ENCODE measurements around the gene C2orf49. TPM values are rescaled to one million over a fixed set of nuclear protein-coding genes. Genes with fewer than 3 reads are reported as not detected.
A peak's percentile ranks its signal among the peaks of the same experiment; 100 is the strongest.

The C2orf49 gene
- polyA plus RNA-seq, 4 donors = 21.3 to 27.5 (median 24.4) TPM

DNA sequence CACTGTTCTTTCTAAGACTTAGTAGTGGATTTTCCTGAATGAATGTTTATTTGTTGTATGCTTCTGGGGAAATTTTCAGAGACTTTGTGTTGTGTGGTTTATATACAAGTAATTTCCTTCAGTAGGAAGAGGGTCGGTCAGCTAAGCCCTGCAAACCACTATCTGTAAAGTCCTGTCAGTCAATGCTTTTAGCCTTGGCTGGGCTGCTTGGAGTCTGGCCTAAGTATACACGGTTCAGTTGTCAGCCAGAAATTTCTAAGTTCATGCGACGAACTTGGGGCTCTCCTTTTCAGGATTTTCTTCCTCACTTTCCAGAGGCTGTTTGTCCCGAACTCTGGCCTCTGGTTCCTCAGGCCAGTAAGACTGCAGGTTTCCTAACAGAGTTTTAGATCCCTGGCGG lies 21.3 kb downstream of the C2orf49 start:
- no peak for DNase-seq (ENCODE audit: low read depth in 4 of 4, low spot score in 2 of 4)

DNA sequence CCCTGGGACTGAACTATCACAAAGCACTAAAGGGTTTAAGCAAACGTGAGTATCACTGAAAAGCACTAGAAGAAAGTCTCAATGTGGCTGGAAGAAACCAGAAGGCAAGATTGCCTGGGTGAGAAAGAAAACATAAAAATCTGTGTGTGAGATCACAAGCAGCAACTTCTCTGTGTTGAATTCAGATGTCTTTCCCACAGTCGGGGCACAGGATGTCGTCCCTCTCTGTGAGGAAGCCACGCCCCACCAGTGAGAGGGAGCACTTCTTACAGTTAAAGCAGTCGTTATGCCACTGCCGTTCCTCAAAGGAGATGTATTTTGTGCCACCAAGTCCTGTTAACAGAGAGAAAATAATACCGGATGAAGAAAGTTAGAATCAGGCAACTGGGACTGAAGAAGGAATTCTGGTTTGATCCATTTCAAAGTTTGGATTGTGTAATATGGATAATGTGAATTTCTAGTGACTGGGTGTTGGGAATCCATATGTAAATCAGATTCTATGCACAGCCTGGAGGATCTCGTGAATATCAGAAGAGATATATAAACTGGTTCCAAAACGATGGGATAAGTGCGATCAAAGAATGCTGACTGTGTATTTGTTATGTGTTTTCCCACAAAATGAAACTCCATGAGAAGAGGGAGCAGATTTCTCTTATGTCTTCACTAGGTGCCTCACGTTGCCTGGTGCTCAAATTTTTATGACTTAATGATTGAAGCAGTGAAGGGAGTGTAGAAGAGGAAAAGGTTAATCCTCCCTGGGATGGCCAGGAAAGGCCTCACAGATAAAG lies 24.0 kb downstream of the C2orf49 start:
- no peak for DNase-seq (ENCODE audit: low read depth in 4 of 4, low spot score in 2 of 4)

DNA sequence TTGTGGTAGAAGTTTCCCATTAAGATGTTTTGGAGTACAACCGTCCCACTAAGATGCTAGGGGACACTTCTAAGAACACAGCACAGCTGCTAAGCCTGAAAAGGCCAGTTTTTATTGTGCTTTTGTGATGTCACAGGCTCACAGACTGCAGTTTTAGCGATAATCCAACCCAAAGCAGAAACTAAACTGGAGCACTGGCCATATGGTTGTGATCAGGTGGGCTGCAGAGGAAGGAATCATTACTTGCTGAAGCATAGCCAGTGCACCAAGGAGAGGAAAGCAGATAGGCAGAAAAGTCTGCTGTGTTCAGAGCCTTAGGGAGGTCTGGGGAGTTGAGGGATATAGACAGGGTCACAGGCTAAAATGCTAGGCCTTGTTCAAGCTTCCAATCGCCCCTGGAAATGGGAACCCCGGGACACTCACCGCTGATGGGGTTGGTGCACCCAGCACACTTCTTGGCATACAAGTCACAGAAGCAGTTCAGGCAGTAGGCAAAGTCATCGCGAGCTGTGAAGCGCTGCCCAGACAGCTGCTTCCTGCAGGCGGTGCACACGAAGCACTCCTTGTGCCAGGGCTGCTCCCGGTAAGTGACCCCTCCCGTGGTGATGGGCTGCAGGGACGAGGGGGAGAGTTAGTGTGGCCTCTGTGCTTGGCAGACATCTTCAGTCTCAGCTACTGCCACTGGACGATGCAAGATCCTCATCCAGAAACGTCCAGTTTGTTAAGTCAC lies 25.7 kb downstream of the C2orf49 start:
- DNase-seq (ENCODE audit: low read depth in 4 of 4, low spot score in 2 of 4) = no peak

DNA sequence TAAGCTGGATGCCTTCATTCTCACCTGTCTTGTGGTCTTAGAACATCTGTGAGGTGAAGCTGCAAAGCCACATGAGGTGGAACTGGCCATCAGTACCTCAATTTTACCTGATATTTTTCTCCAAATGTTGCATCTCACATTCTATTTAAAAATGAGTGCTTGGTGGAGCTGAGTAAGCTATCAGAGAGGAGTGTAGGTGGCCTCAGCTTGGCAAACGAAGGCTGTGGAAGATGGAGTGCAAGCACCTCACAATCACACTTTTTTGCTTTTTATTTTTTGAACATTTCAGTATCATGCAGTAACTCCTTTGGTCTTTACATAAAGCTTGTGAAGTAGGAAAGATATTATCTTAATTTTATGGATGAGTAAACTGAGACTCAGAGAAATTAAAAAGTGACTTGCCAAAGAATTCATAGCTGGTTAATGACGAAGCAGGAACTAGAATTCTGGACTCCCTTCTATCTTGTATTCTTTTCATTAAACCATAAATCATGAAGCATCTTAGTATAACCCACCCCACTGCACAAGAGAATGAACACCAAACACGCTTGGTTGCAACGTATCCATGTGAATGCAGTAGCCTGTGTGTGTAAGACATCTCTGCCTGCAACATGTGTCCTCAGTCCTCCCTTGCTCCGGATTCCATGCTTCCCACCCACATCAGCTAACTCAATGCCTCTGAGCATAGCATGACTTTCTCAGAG lies 27.2 kb downstream of the C2orf49 start:
- DNase-seq (ENCODE audit: low read depth in 4 of 4, low spot score in 2 of 4) = no peak

DNA sequence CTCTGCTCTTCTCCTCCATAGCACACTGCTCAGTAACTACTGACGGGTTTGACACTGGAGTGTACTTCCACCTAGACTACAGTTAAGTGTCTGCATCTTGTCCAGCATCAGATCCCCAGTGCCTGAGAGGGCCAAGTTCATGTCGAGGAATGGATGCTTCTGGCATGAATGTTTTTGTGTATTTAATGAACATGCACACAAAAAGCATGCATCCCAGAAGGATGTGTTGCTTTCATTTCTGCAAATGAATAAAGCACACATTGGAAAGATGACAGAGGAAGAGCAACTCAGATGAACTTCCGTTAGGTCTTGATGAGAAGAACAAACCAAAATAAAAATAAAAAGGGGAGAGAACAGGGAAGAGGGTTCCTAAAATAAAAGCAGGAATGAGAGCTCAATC lies 27.9 kb downstream of the C2orf49 start:
- DNase-seq (ENCODE audit: low read depth in 4 of 4, low spot score in 2 of 4) = no peak

DNA sequence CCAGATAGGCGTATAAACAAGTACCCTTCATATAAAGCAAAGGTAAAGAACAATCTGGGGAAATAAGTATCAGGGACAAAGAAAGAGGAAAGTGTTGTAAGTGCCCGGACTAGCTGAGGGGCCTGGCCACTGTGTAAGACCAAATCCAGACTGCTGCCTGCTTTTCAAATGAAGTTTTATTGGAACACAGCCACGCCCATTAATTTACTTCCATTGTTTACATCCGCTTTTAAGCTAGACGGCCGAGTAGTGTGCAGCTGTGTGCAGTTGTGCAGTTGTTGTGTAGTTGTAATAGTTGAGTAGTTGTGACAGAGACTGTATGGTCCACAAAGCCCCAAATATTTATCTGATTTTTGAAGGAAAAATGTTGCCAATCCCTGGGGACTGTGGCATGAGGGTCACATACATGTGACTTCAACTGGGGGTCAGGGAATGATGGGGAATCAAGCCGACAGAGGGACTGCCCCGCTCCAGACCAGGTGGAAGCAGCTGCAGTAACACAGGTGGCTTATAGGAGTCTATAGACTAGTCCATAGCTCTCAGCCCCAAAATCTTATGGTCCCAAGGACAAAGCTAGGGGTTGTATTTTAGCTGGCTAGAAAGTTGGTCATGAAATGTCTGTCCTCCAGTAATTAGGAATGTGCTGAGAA lies 31.5 kb downstream of the C2orf49 start:
- no peak for DNase-seq (ENCODE audit: low read depth in 4 of 4, low spot score in 2 of 4)

DNA sequence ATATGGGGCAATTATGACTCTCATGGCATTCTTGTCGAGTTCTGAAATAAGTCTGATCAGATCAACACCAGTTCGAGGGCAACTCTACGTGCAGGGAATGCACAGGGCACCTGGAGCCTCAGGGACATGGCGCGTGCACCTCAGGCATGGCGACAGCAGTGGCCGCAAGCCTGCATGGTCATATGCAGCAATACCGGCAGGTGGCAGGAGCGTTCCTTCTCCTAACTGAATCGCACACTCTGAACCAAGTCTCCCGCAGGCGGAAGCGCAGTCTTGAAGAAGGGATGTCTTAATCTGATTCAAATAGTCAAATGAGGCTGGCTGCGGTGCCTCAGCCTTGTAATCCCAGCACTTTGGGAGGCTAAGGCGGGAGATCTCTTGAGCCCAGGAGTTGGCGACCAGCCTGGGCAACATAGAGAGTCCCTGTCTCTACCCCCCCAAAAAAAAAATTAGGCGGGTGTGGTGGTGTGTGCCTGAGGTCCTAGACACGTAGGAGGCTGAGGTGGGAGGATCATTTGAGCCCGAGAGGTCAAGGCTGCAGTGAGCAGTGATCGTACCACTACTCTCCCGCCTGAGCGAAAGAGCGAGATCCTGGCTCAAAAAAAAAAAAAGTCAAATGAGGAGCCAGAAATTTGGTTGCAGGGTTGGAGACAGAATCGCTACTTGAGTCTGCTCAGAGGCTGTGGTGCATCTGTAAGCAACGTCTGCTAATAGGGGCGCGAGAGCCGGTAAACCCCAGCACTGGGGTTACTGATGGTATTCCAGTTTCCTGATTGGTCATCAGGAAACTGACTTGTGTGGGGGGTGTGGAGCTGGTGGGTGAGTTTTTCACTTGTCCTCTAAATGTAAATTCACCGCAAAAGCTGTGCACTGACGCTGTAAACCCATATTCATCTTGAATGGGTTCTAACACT lies 32.7 kb downstream of the C2orf49 start:
- DNase-seq (ENCODE audit: low read depth in 4 of 4, low spot score in 2 of 4) = peak in 3 of 4 donors; percentile 36 to 73 (median 67)

DNA sequence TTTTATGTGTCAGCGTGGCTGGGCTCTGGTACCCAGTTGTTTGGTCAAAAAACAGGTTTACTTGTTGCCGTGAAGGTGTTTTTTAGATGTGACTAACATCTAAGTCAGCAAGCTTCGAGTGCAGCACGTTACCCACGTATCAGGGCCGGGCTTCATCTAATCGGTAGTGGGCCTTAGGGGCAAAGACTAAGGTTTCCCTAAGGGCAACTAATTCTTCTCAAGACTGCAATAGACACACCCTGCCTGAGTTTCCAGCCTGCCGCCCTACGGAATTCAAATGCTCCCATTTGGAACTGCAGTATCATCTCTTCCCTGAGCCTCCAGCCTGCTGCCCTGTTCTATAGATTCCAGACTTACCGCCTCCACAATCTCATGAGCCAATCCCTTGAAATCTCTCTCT lies 33.8 kb downstream of the C2orf49 start:
- DNase-seq (ENCODE audit: low read depth in 4 of 4, low spot score in 2 of 4) = no peak

DNA sequence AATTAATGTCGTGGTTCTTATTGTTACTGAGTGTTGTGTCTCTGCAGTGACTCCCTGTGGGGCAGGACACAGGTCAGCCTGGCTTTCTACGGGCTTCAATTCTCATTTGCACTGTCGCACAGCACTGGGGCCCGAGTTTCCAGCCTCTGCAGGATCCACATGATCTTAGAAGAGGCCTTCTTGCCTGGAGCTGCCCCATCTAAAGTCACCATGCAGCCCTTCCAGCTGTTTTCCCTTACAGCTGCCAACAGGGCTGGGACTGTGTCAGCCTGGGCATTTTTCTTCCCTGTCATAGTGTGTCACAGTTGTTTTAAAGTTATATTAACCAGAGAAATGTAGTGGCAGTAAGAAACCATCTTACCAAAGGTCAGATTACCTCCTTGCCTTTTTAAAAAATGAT lies 34.5 kb downstream of the C2orf49 start:
- no peak for DNase-seq (ENCODE audit: low read depth in 4 of 4, low spot score in 2 of 4)

DNA sequence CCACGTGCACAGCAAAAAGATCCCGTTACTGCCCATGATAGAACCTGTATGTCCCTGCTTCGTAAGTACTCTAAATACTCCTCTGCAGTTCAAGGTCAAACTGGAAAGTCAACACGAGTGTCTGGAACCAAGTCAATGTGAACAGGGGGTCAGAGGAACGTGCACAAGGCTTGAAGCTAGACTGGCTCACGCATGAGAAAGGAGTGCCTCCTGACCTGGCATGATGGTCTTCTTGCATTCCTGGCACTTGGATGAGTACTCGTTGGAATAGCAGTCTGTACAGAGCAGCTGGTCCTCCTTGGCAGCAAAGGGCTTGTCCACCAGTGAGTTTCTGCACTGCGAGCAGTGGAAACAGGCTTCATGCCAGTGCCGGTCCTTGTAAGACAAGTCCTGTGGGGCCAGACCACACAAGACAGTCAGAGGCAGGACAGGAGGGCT lies 36.0 kb downstream of the C2orf49 start:
- DNase-seq (ENCODE audit: low read depth in 4 of 4, low spot score in 2 of 4) = no peak

DNA sequence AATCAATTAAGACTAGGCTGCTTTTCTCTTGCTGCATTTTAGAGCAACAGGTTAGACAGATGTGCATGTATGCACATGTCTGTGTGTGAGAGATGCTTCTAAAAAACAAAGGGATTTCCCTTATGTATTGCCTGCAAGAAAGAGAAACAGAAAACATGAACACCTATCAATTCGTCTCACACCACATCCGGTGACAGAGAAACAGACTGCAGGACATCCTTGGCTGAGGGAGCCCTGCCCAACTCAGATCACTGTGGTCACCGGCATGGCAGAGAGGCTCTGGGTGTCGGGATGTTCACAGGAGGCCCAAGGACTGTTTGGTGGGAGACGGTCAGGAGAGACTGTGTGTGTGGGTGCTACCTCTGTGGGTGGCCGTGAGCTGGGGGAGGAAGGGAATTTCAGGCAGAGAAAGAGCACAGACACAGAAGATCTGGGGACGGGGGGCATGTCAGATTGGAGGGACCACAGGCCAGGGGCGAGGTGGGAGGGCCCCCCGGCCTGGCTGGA lies 36.6 kb downstream of the C2orf49 start:
- no peak for DNase-seq (ENCODE audit: low read depth in 4 of 4, low spot score in 2 of 4)

DNA sequence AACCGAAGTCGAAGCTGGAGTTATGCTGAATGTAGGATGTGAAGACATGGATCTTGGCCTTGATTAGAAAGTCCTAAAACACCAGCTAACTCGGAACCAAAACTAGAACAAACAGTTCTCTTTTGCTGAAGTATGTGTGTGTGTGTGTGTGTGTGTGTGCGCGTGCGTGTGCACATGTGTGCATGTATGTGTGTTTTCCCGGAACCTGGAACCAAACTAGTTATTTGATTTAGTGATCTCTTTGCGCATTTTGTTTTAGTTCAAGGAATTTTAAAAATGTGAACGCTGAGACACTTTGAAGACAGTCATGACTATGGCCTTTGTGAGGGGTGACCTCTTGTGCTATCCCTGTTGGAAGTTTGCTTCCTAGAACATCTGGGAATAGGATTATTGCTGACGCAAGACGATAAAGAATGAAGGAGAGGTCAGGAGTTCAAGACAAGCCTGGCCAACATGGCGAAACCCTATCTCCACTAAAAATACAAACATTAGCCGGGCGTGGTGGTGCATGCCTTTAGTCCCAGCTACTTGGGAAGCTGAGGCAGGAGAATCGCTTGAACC lies 37.7 kb downstream of the C2orf49 start:
- DNase-seq (ENCODE audit: low read depth in 4 of 4, low spot score in 2 of 4) = no peak

DNA sequence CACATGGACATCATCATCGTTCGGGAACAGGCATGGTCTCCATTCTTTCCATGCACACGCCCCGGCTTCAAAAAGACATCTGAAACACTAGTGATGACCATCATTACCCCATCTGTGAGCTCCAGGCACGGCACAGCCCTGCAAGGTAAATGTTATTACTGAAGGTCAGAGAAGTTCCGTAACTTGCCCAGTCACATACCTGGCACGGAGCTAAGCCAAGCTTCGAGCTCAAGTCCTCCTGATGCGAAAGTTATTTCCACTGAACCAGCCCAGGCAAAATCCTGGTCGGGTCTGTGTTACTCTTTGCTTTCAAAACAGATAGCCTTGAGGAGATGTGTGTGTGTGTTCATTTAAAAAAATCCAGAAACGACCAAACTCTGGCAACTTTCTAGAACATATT lies 38.7 kb downstream of the C2orf49 start:
- no peak for DNase-seq (ENCODE audit: low read depth in 4 of 4, low spot score in 2 of 4)

DNA sequence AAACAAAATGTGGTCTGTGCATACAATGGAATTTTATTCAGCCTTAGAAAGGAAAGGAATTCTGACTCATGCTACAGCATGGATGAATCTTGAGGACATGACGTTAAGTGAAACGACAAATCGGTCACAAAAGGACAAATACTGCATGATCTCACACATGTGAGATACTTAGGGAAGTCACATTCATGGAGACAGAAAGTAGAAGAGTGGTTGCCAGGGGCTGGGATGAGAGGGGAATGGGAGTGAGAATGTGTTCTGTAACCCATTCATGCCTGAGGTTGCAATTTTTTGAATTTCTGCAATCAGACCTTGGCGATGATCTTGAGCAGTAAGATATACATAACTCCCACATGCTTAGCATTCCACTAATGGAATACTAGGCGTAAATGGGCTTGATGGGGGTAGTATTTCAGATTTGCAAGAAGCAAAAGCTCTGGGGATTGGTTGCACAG lies 39.5 kb downstream of the C2orf49 start:
- DNase-seq (ENCODE audit: low read depth in 4 of 4, low spot score in 2 of 4) = no peak

DNA sequence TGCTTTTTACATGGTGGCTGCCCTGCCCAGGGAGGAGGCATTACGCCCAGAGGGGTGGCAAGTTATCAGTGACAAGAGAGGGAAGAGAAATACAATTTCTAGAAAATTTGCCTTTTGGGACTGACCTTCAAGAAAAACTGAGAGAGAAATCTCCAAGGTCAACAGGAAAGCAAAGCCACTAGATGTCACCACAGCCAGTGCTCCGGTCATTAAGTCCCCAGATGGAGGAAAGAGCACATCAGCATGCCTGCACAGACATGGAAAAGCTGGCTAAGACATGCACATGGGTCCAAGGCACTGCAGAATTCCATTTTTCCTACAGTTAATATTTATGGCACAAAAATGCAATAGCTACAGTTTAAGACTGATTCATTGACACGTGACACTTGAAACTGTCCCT lies 40.5 kb downstream of the C2orf49 start:
- no peak for DNase-seq (ENCODE audit: low read depth in 4 of 4, low spot score in 2 of 4)

DNA sequence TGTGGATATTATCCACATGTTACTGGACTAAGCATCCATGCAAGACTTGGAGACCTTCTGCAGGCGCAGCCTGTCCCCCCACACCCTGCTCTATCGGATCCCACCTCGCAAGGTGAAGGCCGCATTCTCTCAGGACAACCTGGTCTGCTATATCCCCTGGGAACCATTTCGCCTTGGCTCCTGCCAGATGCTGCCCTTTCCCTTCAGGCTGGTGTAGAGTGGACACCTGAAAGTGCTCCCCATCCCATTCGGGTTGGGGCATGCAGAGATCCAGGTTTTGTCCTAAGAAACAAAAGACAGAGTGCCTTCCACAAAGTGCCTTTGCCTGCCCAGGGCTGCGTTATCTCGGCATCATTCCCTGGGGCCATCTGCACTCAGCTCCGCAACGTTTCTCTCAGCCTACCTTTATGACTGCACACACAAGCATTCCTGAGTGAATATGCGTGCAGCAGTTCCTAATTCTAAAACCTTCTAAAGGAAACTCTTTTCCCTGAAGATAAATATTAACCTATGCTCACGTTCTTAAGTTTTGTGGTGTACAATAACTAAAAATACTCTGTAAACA lies 41.0 kb downstream of the C2orf49 start:
- DNase-seq (ENCODE audit: low read depth in 4 of 4, low spot score in 2 of 4) = no peak

DNA sequence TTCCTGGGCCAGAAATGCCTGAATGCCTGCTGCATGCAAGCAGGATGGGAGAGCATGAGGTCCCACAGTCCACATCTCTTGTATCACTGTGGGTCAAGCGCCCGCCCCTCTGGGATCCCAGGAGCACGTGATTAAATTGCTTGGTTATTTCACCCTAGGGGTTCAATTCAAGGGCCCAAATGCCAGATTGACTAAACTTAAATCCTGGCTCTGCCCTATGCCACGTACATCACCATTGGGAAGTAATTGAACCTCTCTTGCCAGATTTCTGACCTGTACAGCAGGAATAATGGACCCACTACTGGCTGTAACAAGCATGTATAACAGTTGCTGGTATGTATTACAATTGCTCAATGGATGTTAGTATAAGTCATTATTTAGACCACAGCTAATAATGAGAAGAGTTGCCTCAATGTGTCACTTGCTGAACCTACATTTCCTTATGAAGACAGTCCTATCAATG lies 41.6 kb downstream of the C2orf49 start:
- no peak for DNase-seq (ENCODE audit: low read depth in 4 of 4, low spot score in 2 of 4)

DNA sequence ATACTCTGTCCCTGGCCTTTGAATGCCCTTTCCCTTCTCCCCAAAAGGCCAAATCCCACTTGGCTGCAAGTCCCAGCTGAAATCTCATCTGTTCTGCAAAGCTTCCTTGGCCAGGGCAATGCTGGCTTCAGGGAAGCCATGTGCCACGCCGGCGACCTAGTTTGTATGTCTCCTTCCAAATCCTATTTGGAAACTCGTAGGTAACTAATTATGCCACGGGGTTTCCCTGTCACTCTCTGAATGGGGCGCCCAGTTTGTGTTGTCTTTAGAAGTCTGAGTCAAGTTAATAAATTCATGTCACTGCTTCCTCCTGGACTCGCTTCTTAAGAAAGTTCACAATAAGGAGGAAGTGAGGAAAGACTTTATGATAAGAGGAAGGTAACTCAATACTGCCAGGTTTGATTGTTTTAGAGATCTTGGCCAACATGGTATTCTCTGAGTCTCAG lies 42.4 kb downstream of the C2orf49 start:
- no peak for DNase-seq (ENCODE audit: low read depth in 4 of 4, low spot score in 2 of 4)

Data from left renal cortex interstitium (tissue), 4 donors.